Upper lobe of right lung (tissue), 1 donor: ENCODE data around the gene CSTB. TPM values are rescaled to one million over a fixed set of nuclear protein-coding genes. Genes with fewer than 3 reads are reported as not detected.
A peak's percentile ranks its signal among the peaks of the same experiment; 100 is the strongest.

Experiments
- ATAC-seq: fragments of 200-7000 bp; cut with Tn5 transposase; one replicate; pipeline ENCODE4 v1.9.1; 2020; ENCODE audit warnings: mild to moderate bottlenecking, moderate library complexity
- DNase-seq: peaks from one replicate; pipeline ENCODE4 v3.0.0-alpha.2; 2020
- H3K27ac ChIP-seq: fragments of 200-600 bp; one replicate; pipeline ENCODE4 v1.8.0; 2022
- H3K27me3 ChIP-seq: fragments of 200-600 bp; one replicate; pipeline ENCODE4 v1.8.0; 2022; ENCODE audit warnings: mild to moderate bottlenecking
- H3K36me3 ChIP-seq: fragments of 200-600 bp; one replicate; pipeline ENCODE4 v1.8.0; 2022
- H3K4me1 ChIP-seq: fragments of 200-600 bp; one replicate; pipeline ENCODE4 v1.8.0; 2022
- H3K4me3 ChIP-seq: fragments of 200-600 bp; one replicate; pipeline ENCODE4 v1.8.0; 2022; ENCODE audit warnings: mild to moderate bottlenecking
- H3K9me3 ChIP-seq: fragments of 200-600 bp; one replicate; pipeline ENCODE4 v1.8.0; 2022
- CTCF ChIP-seq: fragments of 200-600 bp; IDR thresholded peaks from one replicate; pipeline ENCODE4 v1.8.0; 2022; ENCODE audit warnings: antibody characterized with exemption
- intact Hi-C: fragments of 100-400 bp; cut with DNase I; formaldehyde crosslinking; loops from one replicate; pipeline ENCODE4 v1.11.0; 2022
- total RNA-seq: library from RNA; stranded (reverse); fragmentation: NEBNext Ultra II Directional; extraction: Animal tissue kit (Norgen Biotek cat#: 25700); gene quantifications from one replicate; pipeline ENCODE4 v1.2.1, GENCODE V29; 2021
- donor health status: DM: no; HTN: yes; CAD: no; lungs with severe emphysema.

The CSTB gene
- total RNA-seq, 1 donor from 2014 or later: 148 TPM

GRCh38 chr21:43727519-43728153 lies 48.5 kb downstream of the CSTB start:
- Histone ChIP-seq H3K36me3 (peaks cover 17% of the 10 kb centered on the region), H3K27ac (peak overlapping the region; percentile 89), H3K9me3 (no peaks in the 10 kb centered on the region), H3K4me3 (peak overlapping the region; percentile 55), H3K4me1 (peaks cover 69% of the 10 kb centered on the region), H3K27me3 (no peaks in the 10 kb centered on the region)
- intact Hi-C loops: no loop called here
- TF ChIP-seq CTCF: peak; percentile 5
- peak; percentile 83 for DNase-seq
- peak; percentile 36 for ATAC-seq

- peak; percentile 85 for DNase-seq
- no peak for TF ChIP-seq CTCF
- ATAC-seq: peak; percentile 21
- Histone ChIP-seq H3K27ac (peak overlapping the region; percentile 89), H3K4me1 (peaks cover 67% of the 10 kb centered on the region), H3K36me3 (peaks cover 11% of the 10 kb centered on the region), H3K27me3 (no peaks in the 10 kb centered on the region), H3K9me3 (no peaks in the 10 kb centered on the region), H3K4me3 (peak overlapping the region; percentile 23)
- intact Hi-C loops: no loop called here
Measured at GRCh38 chr21:43726686-43727518, 49.2 kb downstream of the CSTB start.

Other genes starting within 250 kb of the CSTB start
- gene HSF2BP, start 116.8 kb downstream of the CSTB start, total RNA-seq: 0.41 TPM
- gene RRP1B, start 116.7 kb downstream of the CSTB start, total RNA-seq: 18.4 TPM
- 280 TPM for gene PDXK, start 57.2 kb downstream of the CSTB start, total RNA-seq
- 19.0 TPM for gene RRP1, start 13.3 kb upstream of the CSTB start, total RNA-seq
- gene AGPAT3, start 88.9 kb upstream of the CSTB start, total RNA-seq: 86.0 TPM
- 42.6 TPM for gene TRAPPC10, start 236.0 kb upstream of the CSTB start, total RNA-seq